ENCODE results near the gene NOS1. TPM values are rescaled to one million over a fixed set of nuclear protein-coding genes. Genes with fewer than 3 reads are reported as not detected.

Gene NOS1
- total RNA-seq, 4 donors from 2014 or later: 0.13 to 2.8 (median 0.73) TPM; not detected in 1

DNA sequence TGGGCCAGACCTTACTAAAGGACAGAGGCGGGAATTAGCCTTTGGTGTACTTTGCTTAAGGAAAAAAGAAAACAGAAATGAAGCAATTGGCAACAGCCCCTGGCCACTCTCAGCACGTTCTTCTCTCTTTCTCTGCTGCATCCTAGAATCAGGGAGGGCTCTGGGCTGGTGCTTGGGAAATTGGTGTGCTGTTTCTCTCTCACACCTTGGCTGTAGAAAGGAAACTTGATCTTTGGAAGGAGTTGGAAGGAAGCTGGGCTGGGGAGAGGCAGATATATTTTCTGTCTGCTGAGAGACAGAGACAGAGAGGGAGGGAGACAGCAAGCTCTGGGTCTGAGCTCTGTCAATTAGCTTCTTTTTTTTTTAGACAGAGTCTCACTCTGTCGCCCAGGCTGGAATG, 27.4 kb downstream of the NOS1 start:
- TF ChIP-seq POLR2A (IDR thresholded peaks at IDR 0.05): no peak
- TF ChIP-seq, protein P1, sequence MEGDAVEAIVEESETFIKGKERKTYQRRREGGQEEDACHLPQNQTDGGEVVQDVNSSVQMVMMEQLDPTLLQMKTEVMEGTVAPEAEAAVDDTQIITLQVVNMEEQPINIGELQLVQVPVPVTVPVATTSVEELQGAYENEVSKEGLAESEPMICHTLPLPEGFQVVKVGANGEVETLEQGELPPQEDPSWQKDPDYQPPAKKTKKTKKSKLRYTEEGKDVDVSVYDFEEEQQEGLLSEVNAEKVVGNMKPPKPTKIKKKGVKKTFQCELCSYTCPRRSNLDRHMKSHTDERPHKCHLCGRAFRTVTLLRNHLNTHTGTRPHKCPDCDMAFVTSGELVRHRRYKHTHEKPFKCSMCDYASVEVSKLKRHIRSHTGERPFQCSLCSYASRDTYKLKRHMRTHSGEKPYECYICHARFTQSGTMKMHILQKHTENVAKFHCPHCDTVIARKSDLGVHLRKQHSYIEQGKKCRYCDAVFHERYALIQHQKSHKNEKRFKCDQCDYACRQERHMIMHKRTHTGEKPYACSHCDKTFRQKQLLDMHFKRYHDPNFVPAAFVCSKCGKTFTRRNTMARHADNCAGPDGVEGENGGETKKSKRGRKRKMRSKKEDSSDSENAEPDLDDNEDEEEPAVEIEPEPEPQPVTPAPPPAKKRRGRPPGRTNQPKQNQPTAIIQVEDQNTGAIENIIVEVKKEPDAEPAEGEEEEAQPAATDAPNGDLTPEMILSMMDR (IDR thresholded peaks at IDR 0.05): no peak

GRCh38 chr12:117333331-117333881, 28.0 kb downstream of the NOS1 start:
- Histone ChIP-seq H3K27ac (no peak overlapping the region), H3K27me3 (no peaks in the 10 kb centered on the region), H3K36me3 (no peaks in the 10 kb centered on the region), H3K4me1 (peaks cover 14 to 18% of the 10 kb centered on the region in 2 donors), H3K9me3 (no peaks in the 10 kb centered on the region), H3K4me3 (replicated peaks in 1 of 3) (no peak overlapping the region)
- 38 to 42% methylated on average over 13 of the region's 13 CpGs for WGBS, 2 donors
- DNase-seq: peak; percentile 13 to 14
- intact Hi-C loops (cut with DNase I): no loop called here
- no peak for TF ChIP-seq POLR2A (IDR thresholded peaks at IDR 0.05)
- TF ChIP-seq, protein P1 (IDR thresholded peaks at IDR 0.05): no peak

More for the DNA sequence above, 27.4 kb downstream of the NOS1 start:
- H3K27me3 ChIP-seq: no peaks in the 10 kb centered on the region
- H3K36me3 ChIP-seq: no peaks in the 10 kb centered on the region
- intact Hi-C loops (cut with DNase I): no loop called here
- no peaks in the 10 kb centered on the region for H3K9me3 ChIP-seq
- H3K4me1 ChIP-seq: peaks cover 14 to 18% of the 10 kb centered on the region in 2 donors
- DNase-seq: peak; percentile 33 to 47
- 5 to 13% methylated on average over 3 of the region's 3 CpGs for WGBS, 2 donors
- no peak overlapping the region for H3K4me3 ChIP-seq (replicated peaks in 1 of 3)
- no peak overlapping the region for H3K27ac ChIP-seq

DNA sequence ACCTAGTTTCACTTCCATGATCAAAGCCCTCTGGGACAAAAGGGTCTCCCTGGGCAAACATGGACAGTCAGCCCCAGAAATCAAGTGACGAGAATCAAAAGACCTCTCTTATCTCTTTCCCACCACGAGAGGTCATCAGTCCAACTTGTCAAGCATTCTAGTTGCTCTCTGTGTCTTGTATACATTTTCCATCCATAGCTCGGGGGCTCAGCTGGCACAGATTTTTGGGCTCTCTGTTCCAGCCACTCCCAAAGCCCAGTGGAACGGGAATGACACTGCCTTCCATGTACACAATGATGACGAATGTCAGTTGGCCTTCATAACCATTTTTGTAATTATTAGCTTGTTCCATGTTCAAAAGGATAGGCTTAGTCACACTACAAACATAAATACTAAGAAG, 29.7 kb downstream of the NOS1 start:
- DNase-seq: no peak
- Histone ChIP-seq H3K4me1 (peaks cover 14 to 18% of the 10 kb centered on the region in 2 donors), H3K27me3 (no peaks in the 10 kb centered on the region), H3K9me3 (no peaks in the 10 kb centered on the region), H3K36me3 (no peaks in the 10 kb centered on the region), H3K4me3 (replicated peaks in 1 of 3) (no peak overlapping the region), H3K27ac (no peak overlapping the region)
- 70 to 75% methylated on average over 5 of the region's 5 CpGs for WGBS, 2 donors
- no peak for TF ChIP-seq POLR2A (IDR thresholded peaks at IDR 0.05)
- TF ChIP-seq, protein P1 (IDR thresholded peaks at IDR 0.05): no peak
- intact Hi-C loops (cut with DNase I): no loop called here

DNA sequence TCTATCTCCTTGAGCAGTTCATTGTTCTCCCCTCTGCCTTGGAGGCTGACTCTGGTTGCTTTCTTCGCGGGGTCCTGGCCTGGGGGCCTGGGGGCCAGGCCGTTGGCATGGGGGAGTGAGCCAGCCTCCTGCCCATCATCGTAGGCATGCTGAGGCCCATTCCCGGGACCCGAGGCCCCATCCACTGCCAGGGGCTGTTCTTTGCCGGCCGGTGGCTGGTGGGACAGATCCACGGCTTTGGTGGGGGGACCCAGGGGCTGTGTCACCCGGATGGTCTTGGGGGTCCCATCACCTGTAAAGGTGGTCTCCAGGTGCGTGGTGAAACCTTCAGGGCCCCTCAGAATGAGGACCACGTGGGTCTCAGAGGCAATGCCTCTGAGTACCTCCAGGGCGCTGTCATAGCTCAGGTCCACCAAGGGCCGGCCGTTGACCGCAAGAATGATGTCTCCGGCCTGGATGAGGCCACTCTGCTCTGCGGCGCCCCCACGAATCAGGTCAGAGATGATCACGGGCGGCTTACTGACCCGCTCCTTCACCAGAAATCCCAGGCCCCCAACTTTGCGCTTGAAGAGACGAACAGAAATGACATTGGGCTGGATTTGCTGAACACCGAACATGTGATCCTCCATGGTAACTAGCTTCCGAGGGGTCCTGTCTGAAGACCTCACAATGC, 30.8 kb downstream of the NOS1 start:
- peaks cover 14 to 18% of the 10 kb centered on the region in 2 donors for H3K4me1 ChIP-seq
- H3K9me3 ChIP-seq: no peaks in the 10 kb centered on the region
- intact Hi-C loops (cut with DNase I): no loop called here
- no peak for DNase-seq
- H3K27me3 ChIP-seq: no peaks in the 10 kb centered on the region
- TF ChIP-seq POLR2A (IDR thresholded peaks at IDR 0.05): no peak
- no peaks in the 10 kb centered on the region for H3K36me3 ChIP-seq
- WGBS, 2 donors: 90 to 95% methylated on average over 16 to 23 of the region's 27 CpGs
- no peak overlapping the region for H3K27ac ChIP-seq
- H3K4me3 ChIP-seq (replicated peaks in 1 of 3): no peak overlapping the region

- Histone ChIP-seq H3K27ac (no peak overlapping the region), H3K4me1 (peaks cover 5 to 14% of the 10 kb centered on the region in 2 donors), H3K27me3 (no peaks in the 10 kb centered on the region), H3K36me3 (no peaks in the 10 kb centered on the region), H3K4me3 (replicated peaks in 1 of 3) (no peak overlapping the region), H3K9me3 (no peaks in the 10 kb centered on the region)
- intact Hi-C loops (cut with DNase I): no loop called here
- WGBS, 2 donors: 86 to 93% methylated on average over 8 of the region's 8 CpGs
- no peak for DNase-seq
- no peak for TF ChIP-seq POLR2A (IDR thresholded peaks at IDR 0.05)
- TF ChIP-seq, protein P1 (IDR thresholded peaks at IDR 0.05): no peak
Observed at GRCh38 chr12:117329756-117330155, 31.7 kb downstream of the NOS1 start.

All from thyroid gland (tissue), 4 donors.